ENCODE data around the gene LRP2.

DNA sequence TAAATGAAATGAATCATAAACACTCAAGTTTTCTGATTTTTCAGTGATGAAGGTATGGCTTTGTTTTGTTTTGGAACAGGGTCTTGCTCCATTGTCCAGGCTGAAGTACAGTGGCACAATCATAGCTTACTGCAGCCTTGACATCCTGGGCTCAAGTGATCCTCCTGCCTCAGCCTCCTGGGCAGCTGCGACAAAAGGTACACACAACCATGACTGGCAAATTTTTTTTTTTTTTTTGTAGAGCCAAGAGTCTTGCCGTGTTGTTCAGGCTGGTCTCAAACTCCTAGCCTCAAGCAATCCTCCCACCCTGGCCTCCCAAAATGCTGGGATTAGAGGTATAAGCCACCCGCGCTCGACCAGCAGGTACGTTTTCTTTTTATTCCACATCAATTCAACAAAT, 22.5 kb upstream of the LRP2 start:
- TF ChIP-seq POLR2A (IDR thresholded peaks at IDR 0.05; ENCODE audit: low read depth, low read length) (no peak), SMC3 (IDR thresholded peaks at IDR 0.05; ENCODE audit: low read depth, low read length) (no peak), MXI1 (IDR thresholded peaks at IDR 0.05; ENCODE audit: borderline replicate concordance, low read depth, low read length) (no peak), MAFK (IDR thresholded peaks at IDR 0.05; ENCODE audit: low read depth, low read length) (no peak), FOS (IDR thresholded peaks at IDR 0.05; ENCODE audit: low read depth, low read length) (no peak), NFE2L2 (IDR thresholded peaks at IDR 0.05; ENCODE audit: low read depth, low read length) (no peak), RCOR1 (IDR thresholded peaks at IDR 0.05; ENCODE audit: insufficient replicate concordance, low read length) (no peak)
- TF ChIP-seq, protein P1, sequence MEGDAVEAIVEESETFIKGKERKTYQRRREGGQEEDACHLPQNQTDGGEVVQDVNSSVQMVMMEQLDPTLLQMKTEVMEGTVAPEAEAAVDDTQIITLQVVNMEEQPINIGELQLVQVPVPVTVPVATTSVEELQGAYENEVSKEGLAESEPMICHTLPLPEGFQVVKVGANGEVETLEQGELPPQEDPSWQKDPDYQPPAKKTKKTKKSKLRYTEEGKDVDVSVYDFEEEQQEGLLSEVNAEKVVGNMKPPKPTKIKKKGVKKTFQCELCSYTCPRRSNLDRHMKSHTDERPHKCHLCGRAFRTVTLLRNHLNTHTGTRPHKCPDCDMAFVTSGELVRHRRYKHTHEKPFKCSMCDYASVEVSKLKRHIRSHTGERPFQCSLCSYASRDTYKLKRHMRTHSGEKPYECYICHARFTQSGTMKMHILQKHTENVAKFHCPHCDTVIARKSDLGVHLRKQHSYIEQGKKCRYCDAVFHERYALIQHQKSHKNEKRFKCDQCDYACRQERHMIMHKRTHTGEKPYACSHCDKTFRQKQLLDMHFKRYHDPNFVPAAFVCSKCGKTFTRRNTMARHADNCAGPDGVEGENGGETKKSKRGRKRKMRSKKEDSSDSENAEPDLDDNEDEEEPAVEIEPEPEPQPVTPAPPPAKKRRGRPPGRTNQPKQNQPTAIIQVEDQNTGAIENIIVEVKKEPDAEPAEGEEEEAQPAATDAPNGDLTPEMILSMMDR (conservative IDR thresholded peaks at IDR 0.05; ENCODE audit: low read depth, low read length) = no peak
- TF ChIP-seq, protein P2, sequence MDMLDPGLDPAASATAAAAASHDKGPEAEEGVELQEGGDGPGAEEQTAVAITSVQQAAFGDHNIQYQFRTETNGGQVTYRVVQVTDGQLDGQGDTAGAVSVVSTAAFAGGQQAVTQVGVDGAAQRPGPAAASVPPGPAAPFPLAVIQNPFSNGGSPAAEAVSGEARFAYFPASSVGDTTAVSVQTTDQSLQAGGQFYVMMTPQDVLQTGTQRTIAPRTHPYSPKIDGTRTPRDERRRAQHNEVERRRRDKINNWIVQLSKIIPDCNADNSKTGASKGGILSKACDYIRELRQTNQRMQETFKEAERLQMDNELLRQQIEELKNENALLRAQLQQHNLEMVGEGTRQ (IDR thresholded peaks at IDR 0.05; ENCODE audit: low read depth, low read length) = no peak
